Neural cell (in vitro differentiated cells): Measurements from ENCODE around the gene OSBPL8. TPM values are rescaled to one million over a fixed set of nuclear protein-coding genes. Genes with fewer than 3 reads are reported as not detected.

Experiments used
- H2AFZ ChIP-seq: fragments of 200-600, 300-800 bp; sonication (generic), shearing (Covaris generic); 2 replicates; pipeline ENCODE4 v1.6.0; 2014; ENCODE audit warnings: low read depth, mild to moderate bottlenecking, antibody characterized with exemption, low read length, moderate library complexity
- H3F3A ChIP-seq: fragments of 200-600 bp; shearing (Covaris generic); 2 replicates; pipeline ENCODE4 v1.6.1; 2016; ENCODE audit warnings: mild to moderate bottlenecking, moderate library complexity, mixed read lengths, antibody characterized with exemption, low read length; ENCODE audit not compliant: insufficient read depth, poor library complexity, severe bottlenecking
- H3K27ac ChIP-seq: fragments of 200-600, 300-800 bp; sonication (generic), shearing (Covaris generic); 2 replicates; pipeline ENCODE4 v1.5.1; 2014; ENCODE audit warnings: mild to moderate bottlenecking, low read length, moderate library complexity
- H3K27me3 ChIP-seq: fragments of 300-800, 200-600 bp; sonication (generic), shearing (Covaris generic); 2 replicates; pipeline ENCODE4 v1.6.0; 2014; ENCODE audit warnings: mild to moderate bottlenecking, low read depth, low read length, moderate library complexity; ENCODE audit not compliant: insufficient read depth
- H3K36me3 ChIP-seq: fragments of 300-800, 200-600 bp; sonication (generic), shearing (Covaris generic); 2 replicates; pipeline ENCODE4 v1.5.1; 2014; ENCODE audit warnings: mild to moderate bottlenecking, antibody characterized with exemption, low read length, moderate library complexity; ENCODE audit not compliant: insufficient read depth
- H3K4me2 ChIP-seq: fragments of 300-800, 200-600 bp; sonication (generic), shearing (Covaris generic); 2 replicates; pipeline ENCODE4 v1.6.0; 2014; ENCODE audit warnings: mild to moderate bottlenecking, low read length
- H3K4me3 ChIP-seq: fragments of 300-800, 200-600 bp; sonication (generic), shearing (Covaris generic); 2 replicates; pipeline ENCODE4 v1.5.1; 2014; ENCODE audit warnings: mild to moderate bottlenecking, low read length, moderate library complexity
- H3K79me2 ChIP-seq: fragments of 200-600 bp; shearing (Covaris generic); replicated peaks from 2 replicates; pipeline ENCODE4 v1.6.0; 2014; ENCODE audit warnings: mild to moderate bottlenecking, low read length, moderate library complexity; ENCODE audit not compliant: insufficient read depth
- H3K9ac ChIP-seq: fragments of 300-800, 200-600 bp; sonication (generic), shearing (Covaris generic); 2 replicates; pipeline ENCODE4 v1.6.1; 2016; ENCODE audit warnings: mild to moderate bottlenecking, low read length, mixed read lengths
- H3K9me2 ChIP-seq: fragments of 200-600 bp; shearing (Covaris generic); 2 replicates; pipeline ENCODE4 v1.6.1; 2016; ENCODE audit warnings: mild to moderate bottlenecking, low read length, mixed read lengths; ENCODE audit not compliant: insufficient read depth
- H3K9me3 ChIP-seq: fragments of 200-600, 300-800 bp; sonication (generic), shearing (Covaris generic); 2 replicates; pipeline ENCODE4 v1.6.1; 2016; ENCODE audit warnings: mild to moderate bottlenecking, mixed run types, low read length, moderate library complexity, mixed read lengths
- H4K20me1 ChIP-seq: fragments of 200-600 bp; shearing (Covaris generic); 2 replicates; pipeline ENCODE4 v1.6.1; 2016; ENCODE audit warnings: mild to moderate bottlenecking, mixed run types; ENCODE audit not compliant: insufficient read depth
- EP300 ChIP-seq: fragments of 450-650 bp; conservative IDR thresholded peaks from 2 replicates; pipeline ENCODE4 v1.6.1; 2014; ENCODE audit warnings: antibody characterized with exemption, mild to moderate bottlenecking, moderate library complexity; ENCODE audit not compliant: poor library complexity, severe bottlenecking
- EZH2 ChIP-seq: fragments of 200-600, 300-800 bp; shearing (Covaris generic), sonication (generic); IDR thresholded peaks from 2 replicates; pipeline ENCODE4 v1.6.1; 2014; ENCODE audit warnings: antibody characterized with exemption, low read length, borderline replicate concordance, mild to moderate bottlenecking; ENCODE audit not compliant: insufficient read depth, poor library complexity, severe bottlenecking
- MXI1 ChIP-seq: fragments of 450-650 bp; conservative IDR thresholded peaks from 2 replicates; pipeline ENCODE4 v1.6.1; 2014; ENCODE audit warnings: antibody characterized with exemption, mild to moderate bottlenecking; ENCODE audit not compliant: poor library complexity, severe bottlenecking
- POLR2AphosphoS5 ChIP-seq: IDR thresholded peaks from 2 replicates; pipeline ENCODE4 v1.6.1; 2012
- RAD21 ChIP-seq: fragments of 450-650 bp; conservative IDR thresholded peaks from 2 replicates; pipeline ENCODE4 v1.6.1; 2014; ENCODE audit warnings: antibody characterized with exemption, mild to moderate bottlenecking, moderate library complexity
- SMC3 ChIP-seq: fragments of 450-650 bp; conservative IDR thresholded peaks from 2 replicates; pipeline ENCODE4 v1.6.1; 2014; ENCODE audit warnings: antibody characterized with exemption, mild to moderate bottlenecking, moderate library complexity; ENCODE audit not compliant: poor library complexity
- TAF1 ChIP-seq: IDR thresholded peaks from 2 replicates; pipeline ENCODE4 v1.6.1; 2012; ENCODE audit warnings: low read depth
- polyA plus RNA-seq: library from polyadenylated mRNA; depleted of rRNA; stranded (reverse); fragments of >200 nt; gene quantifications from 2 replicates; pipeline ENCODE4 v1.2.3, GENCODE V29; 2014
- small RNA-seq, 3 experiments: library from RNA; depleted of rRNA; stranded (forward); fragments of <200 nt; gene quantifications; one replicate each; pipeline ENCODE3, GENCODE V24; 2012
- TF ChIP-seq, protein P1 (sequence below): fragments of 450-650 bp; IDR thresholded peaks from 2 replicates; pipeline ENCODE4 v1.5.1; 2014; ENCODE audit warnings: antibody characterized with exemption, mild to moderate bottlenecking, moderate library complexity; ENCODE audit not compliant: poor library complexity, severe bottlenecking
- TF ChIP-seq, protein P2 (sequence below): IDR thresholded peaks from 2 replicates; pipeline ENCODE4 v1.6.1; 2012; ENCODE audit warnings: borderline replicate concordance

The OSBPL8 gene
- polyA plus RNA-seq, 1 donor from 2014 or later, result 126 TPM

DNA sequence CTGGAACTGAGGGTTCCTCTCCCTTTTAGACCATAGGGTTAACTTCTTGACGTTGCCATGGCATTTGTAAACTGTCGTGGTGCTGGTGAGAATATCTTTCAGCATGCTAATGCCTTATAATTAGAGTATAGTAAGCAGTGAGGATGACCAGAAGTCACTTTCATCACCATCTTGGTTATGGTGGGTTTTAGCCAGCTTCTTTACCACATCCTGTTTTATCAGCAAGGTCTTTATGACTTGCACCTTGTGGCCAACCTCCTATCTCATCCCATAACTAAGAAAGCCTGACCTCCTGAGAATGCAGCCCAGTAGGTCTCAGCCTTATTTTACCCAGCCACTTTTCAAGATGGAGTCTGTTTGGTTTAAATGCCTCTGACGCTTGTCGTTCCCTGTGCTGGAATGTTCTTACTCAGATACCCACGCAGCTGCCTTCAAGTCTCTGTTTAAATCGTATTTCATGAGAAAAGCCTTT is 255.5 kb downstream of the OSBPL8 start:
- no peaks in the 10 kb centered on the region for H3K9me3 ChIP-seq
- no peaks in the 10 kb centered on the region for H3F3A ChIP-seq
- no peaks in the 10 kb centered on the region for H3K9me2 ChIP-seq
- no peak overlapping the region for H3K9ac ChIP-seq
- H3K4me2 ChIP-seq, result no peak overlapping the region
- H3K4me3 ChIP-seq, result no peak overlapping the region
- H3K79me2 ChIP-seq, result no peaks in the 10 kb centered on the region
- H2AFZ ChIP-seq, result no peak overlapping the region
- no peaks in the 10 kb centered on the region for H3K36me3 ChIP-seq
- H3K27ac ChIP-seq, result no peak overlapping the region
- no peaks in the 10 kb centered on the region for H3K27me3 ChIP-seq
- no peak for TF ChIP-seq SMC3
- TF ChIP-seq EZH2, result no peak
- TF ChIP-seq RAD21, result no peak
- TF ChIP-seq TAF1, result no peak
- TF ChIP-seq, protein P1, sequence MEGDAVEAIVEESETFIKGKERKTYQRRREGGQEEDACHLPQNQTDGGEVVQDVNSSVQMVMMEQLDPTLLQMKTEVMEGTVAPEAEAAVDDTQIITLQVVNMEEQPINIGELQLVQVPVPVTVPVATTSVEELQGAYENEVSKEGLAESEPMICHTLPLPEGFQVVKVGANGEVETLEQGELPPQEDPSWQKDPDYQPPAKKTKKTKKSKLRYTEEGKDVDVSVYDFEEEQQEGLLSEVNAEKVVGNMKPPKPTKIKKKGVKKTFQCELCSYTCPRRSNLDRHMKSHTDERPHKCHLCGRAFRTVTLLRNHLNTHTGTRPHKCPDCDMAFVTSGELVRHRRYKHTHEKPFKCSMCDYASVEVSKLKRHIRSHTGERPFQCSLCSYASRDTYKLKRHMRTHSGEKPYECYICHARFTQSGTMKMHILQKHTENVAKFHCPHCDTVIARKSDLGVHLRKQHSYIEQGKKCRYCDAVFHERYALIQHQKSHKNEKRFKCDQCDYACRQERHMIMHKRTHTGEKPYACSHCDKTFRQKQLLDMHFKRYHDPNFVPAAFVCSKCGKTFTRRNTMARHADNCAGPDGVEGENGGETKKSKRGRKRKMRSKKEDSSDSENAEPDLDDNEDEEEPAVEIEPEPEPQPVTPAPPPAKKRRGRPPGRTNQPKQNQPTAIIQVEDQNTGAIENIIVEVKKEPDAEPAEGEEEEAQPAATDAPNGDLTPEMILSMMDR, result no peak
- TF ChIP-seq EP300, result no peak
- no peaks in the 10 kb centered on the region for H4K20me1 ChIP-seq

DNA sequence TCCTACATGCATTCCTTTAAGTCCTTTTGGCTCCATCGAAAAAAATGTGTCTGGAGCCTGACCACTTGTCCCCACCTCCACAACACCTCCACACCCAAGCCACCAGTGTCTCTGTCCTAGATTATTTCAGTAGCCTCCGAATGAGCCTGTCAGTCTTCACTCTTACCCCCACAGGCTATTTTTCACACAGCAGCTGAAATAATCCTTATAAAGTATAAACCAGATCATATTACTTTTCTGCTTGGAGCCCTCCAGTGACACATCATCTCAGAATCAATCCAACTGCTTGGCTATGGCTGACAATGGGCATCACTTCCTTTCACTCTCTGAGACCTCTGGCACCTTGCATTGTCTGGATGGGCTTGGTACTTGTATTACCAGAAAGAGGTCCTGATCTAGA is 256.2 kb downstream of the OSBPL8 start:
- Histone ChIP-seq H2AFZ (no peak overlapping the region), H3K27ac (no peak overlapping the region), H3K4me2 (no peak overlapping the region), H3K79me2 (no peaks in the 10 kb centered on the region), H3F3A (no peaks in the 10 kb centered on the region), H3K4me3 (no peak overlapping the region), H3K9me3 (no peaks in the 10 kb centered on the region), H3K9me2 (no peaks in the 10 kb centered on the region), H4K20me1 (no peaks in the 10 kb centered on the region), H3K36me3 (no peaks in the 10 kb centered on the region), H3K9ac (no peak overlapping the region), H3K27me3 (no peaks in the 10 kb centered on the region)
- TF ChIP-seq EZH2 (no peak), EP300 (no peak), POLR2AphosphoS5 (no peak), RAD21 (no peak), MXI1 (no peak), SMC3 (no peak), TAF1 (no peak)
- TF ChIP-seq, protein P2, sequence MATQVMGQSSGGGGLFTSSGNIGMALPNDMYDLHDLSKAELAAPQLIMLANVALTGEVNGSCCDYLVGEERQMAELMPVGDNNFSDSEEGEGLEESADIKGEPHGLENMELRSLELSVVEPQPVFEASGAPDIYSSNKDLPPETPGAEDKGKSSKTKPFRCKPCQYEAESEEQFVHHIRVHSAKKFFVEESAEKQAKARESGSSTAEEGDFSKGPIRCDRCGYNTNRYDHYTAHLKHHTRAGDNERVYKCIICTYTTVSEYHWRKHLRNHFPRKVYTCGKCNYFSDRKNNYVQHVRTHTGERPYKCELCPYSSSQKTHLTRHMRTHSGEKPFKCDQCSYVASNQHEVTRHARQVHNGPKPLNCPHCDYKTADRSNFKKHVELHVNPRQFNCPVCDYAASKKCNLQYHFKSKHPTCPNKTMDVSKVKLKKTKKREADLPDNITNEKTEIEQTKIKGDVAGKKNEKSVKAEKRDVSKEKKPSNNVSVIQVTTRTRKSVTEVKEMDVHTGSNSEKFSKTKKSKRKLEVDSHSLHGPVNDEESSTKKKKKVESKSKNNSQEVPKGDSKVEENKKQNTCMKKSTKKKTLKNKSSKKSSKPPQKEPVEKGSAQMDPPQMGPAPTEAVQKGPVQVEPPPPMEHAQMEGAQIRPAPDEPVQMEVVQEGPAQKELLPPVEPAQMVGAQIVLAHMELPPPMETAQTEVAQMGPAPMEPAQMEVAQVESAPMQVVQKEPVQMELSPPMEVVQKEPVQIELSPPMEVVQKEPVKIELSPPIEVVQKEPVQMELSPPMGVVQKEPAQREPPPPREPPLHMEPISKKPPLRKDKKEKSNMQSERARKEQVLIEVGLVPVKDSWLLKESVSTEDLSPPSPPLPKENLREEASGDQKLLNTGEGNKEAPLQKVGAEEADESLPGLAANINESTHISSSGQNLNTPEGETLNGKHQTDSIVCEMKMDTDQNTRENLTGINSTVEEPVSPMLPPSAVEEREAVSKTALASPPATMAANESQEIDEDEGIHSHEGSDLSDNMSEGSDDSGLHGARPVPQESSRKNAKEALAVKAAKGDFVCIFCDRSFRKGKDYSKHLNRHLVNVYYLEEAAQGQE, result no peak
- TF ChIP-seq, protein P1, result no peak

Small RNA genes within 50 kb of the gene (small RNA-seq; reads per million reads assigned to genes)
- gene RN7SKP172, result 0 to 0.06 (median 0) reads per million in 3 experiments

Other genes starting within 250 kb of the OSBPL8 start
- gene BBS10, start 211.4 kb downstream of the OSBPL8 start, polyA plus RNA-seq, result 14.2 and 15.4 TPM in 2 replicates
- 173 and 217 TPM in 2 replicates for gene ZDHHC17, start 204.3 kb upstream of the OSBPL8 start, polyA plus RNA-seq